Parathyroid adenoma (tissue), 2 donors: ENCODE data around the gene UTS2B.

Experiments used
- H2AFZ ChIP-seq: fragments of 300-600 bp; sonication (generic); one replicate; pipeline ENCODE4 v1.7.0; 2017; ENCODE audit warnings: antibody characterized with exemption, mild to moderate bottlenecking
- H3K27ac ChIP-seq: fragments of 300-600 bp; sonication (generic); one replicate; pipeline ENCODE4 v1.7.0; 2017
- H3K27me3 ChIP-seq: fragments of 300-600 bp; sonication (generic); one replicate; pipeline ENCODE4 v1.7.0; 2017; ENCODE audit warnings: low read length; ENCODE audit not compliant: control insufficient read depth, insufficient read depth
- H3K36me3 ChIP-seq: fragments of 300-600 bp; sonication (generic); one replicate; pipeline ENCODE4 v1.7.0; 2017; ENCODE audit warnings: low read length; ENCODE audit not compliant: control insufficient read depth, insufficient read depth
- H3K4me1 ChIP-seq: fragments of 300-600 bp; sonication (generic); one replicate; pipeline ENCODE4 v1.7.0; 2017; ENCODE audit warnings: control low read depth
- H3K4me2 ChIP-seq: fragments of 300-600 bp; sonication (generic); one replicate; pipeline ENCODE4 v1.7.0; 2017; ENCODE audit warnings: low read length
- H3K4me3 ChIP-seq: fragments of 300-600 bp; sonication (generic); one replicate; pipeline ENCODE4 v1.7.0; 2017; ENCODE audit warnings: low read depth, low read length
- H3K79me2 ChIP-seq: fragments of 300-600 bp; sonication (generic); one replicate; pipeline ENCODE4 v1.7.0; 2017; ENCODE audit warnings: control low read depth
- H3K9ac ChIP-seq: fragments of 300-600 bp; sonication (generic); one replicate; pipeline ENCODE4 v1.7.0; 2017; ENCODE audit warnings: mild to moderate bottlenecking
- H3K9me3 ChIP-seq: fragments of 300-600 bp; sonication (generic); one replicate; pipeline ENCODE4 v1.7.0; 2017; ENCODE audit warnings: low read length; ENCODE audit not compliant: control insufficient read depth
- CTCF ChIP-seq: fragments of 300-600 bp; sonication (generic); IDR thresholded peaks from one replicate; pipeline ENCODE4 v1.7.0; 2017; ENCODE audit warnings: antibody characterized with exemption, mild to moderate bottlenecking
- donor health status: primary hyperparathyroidism.

UTS2B gene

GRCh38 chr3:191368755-191369615 lies 38.7 kb upstream of the UTS2B start:
- Histone ChIP-seq H3K36me3 (no peaks in the 10 kb centered on the region), H3K27me3 (no peaks in the 10 kb centered on the region), H3K4me3 (no peak overlapping the region), H3K9me3 (no peaks in the 10 kb centered on the region), H3K4me2 (no peak overlapping the region), H3K9ac (no peak overlapping the region), H3K79me2 (no peaks in the 10 kb centered on the region), H3K4me1 (no peaks in the 10 kb centered on the region), H2AFZ (no peak overlapping the region), H3K27ac (no peak overlapping the region)
- no peak for TF ChIP-seq CTCF

DNA sequence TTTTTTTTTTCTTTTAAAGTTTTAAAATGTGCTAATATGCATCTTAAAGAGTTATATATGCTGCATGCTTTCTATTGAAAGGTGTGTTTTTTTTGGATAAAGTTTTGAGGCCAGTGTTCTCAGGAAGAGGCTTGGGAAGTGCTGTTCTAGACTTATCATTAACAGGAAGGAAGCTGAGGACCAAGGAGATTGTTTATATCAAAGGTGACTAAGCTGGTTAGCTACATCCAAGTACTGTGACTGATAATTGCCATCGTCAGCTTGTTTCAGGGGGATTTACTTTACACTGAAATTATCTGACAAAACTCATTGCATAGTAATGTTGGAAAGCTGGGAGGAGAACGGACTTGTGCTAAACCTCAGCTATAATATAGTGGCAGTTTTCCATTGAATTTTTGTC lies 36.3 kb upstream of the UTS2B start:
- no peaks in the 10 kb centered on the region for H3K9me3 ChIP-seq
- no peaks in the 10 kb centered on the region for H3K27me3 ChIP-seq
- no peak overlapping the region for H3K9ac ChIP-seq
- H3K79me2 ChIP-seq = no peaks in the 10 kb centered on the region
- no peak overlapping the region for H2AFZ ChIP-seq
- H3K4me1 ChIP-seq = no peaks in the 10 kb centered on the region
- no peak overlapping the region for H3K27ac ChIP-seq
- TF ChIP-seq CTCF = no peak
- no peak overlapping the region for H3K4me2 ChIP-seq
- H3K36me3 ChIP-seq = no peaks in the 10 kb centered on the region
- no peak overlapping the region for H3K4me3 ChIP-seq

- no peak for TF ChIP-seq CTCF
- Histone ChIP-seq H2AFZ (no peak overlapping the region), H3K36me3 (no peaks in the 10 kb centered on the region), H3K4me3 (no peak overlapping the region), H3K9ac (no peak overlapping the region), H3K4me2 (no peak overlapping the region), H3K79me2 (no peaks in the 10 kb centered on the region), H3K27ac (no peak overlapping the region), H3K4me1 (no peaks in the 10 kb centered on the region), H3K9me3 (no peaks in the 10 kb centered on the region), H3K27me3 (no peaks in the 10 kb centered on the region)
Observed at GRCh38 chr3:191363221-191363620, 32.9 kb upstream of the UTS2B start.

DNA sequence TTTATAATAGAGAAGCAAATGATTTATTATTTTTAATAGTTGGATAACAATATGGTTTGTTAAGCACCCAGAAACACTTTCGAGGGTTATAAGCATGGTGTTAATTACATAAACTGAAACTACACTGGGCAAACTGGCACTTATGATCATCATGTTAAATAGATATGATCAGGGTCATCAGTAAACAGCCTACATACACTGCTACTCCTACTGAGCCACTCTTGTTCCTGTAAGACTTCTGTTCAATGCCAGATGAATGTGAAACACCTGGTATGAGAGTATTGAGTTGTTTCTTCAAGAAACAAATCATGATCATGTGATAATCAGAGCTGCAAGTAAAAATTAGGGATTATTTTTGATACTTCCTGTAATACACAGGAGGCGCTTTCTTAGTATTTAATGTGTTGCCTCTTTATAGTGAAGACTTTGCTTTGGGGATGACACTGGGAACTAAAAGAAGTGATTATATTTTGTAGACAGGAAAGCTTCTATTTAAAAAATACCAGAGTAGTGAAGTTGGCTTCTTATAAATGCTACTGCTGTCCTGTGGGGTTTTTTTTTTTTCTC lies 32.3 kb upstream of the UTS2B start:
- no peaks in the 10 kb centered on the region for H3K9me3 ChIP-seq
- no peak overlapping the region for H3K4me3 ChIP-seq
- H3K4me1 ChIP-seq = no peaks in the 10 kb centered on the region
- H3K4me2 ChIP-seq = no peak overlapping the region
- no peak for TF ChIP-seq CTCF
- H3K36me3 ChIP-seq = no peaks in the 10 kb centered on the region
- no peaks in the 10 kb centered on the region for H3K27me3 ChIP-seq
- H2AFZ ChIP-seq = no peak overlapping the region
- H3K27ac ChIP-seq = no peak overlapping the region
- no peaks in the 10 kb centered on the region for H3K79me2 ChIP-seq
- H3K9ac ChIP-seq = no peak overlapping the region

- Histone ChIP-seq H3K4me3 (no peak overlapping the region), H3K36me3 (no peaks in the 10 kb centered on the region), H2AFZ (no peak overlapping the region), H3K4me2 (no peak overlapping the region), H3K27me3 (no peaks in the 10 kb centered on the region), H3K79me2 (no peaks in the 10 kb centered on the region), H3K27ac (no peak overlapping the region), H3K4me1 (no peaks in the 10 kb centered on the region), H3K9ac (no peak overlapping the region), H3K9me3 (no peaks in the 10 kb centered on the region)
- TF ChIP-seq CTCF = no peak
Observed at GRCh38 chr3:191362037-191362436, 31.7 kb upstream of the UTS2B start.
